PC-3 (cell line): ENCODE data around the gene POM121.
"Not testable (repeated sequence)": the region's sequence is repeated elsewhere in the genome, so short reads cannot be mapped to it uniquely, and the experiment has no call there.

Experiments used
- CTCF ChIP-seq: fragments of 300-600 bp; sonication (generic); conservative IDR thresholded peaks from 2 replicates; pipeline ENCODE4 v1.5.1; 2017; ENCODE audit warnings: antibody characterized with exemption, low read depth, mild to moderate bottlenecking, low read length
- EZH2 ChIP-seq: fragments of 300-600 bp; sonication (generic); IDR thresholded peaks from one replicate; pipeline ENCODE4 v1.6.1; 2017; ENCODE audit warnings: antibody characterized with exemption, mild to moderate bottlenecking, low read length; ENCODE audit not compliant: unreplicated experiment
- EZH2phosphoT487 ChIP-seq: fragments of 300-600 bp; sonication (generic); IDR thresholded peaks from 2 replicates; pipeline ENCODE4 v1.6.1; 2018; ENCODE audit warnings: mild to moderate bottlenecking, antibody characterized with exemption, low read length, borderline replicate concordance

- TF ChIP-seq CTCF, EZH2, EZH2phosphoT487: not testable (repeated sequence)
Measured at GRCh38 chr7:72948714-72949113, 23.8 kb downstream of the POM121 start.
